GM21515 (cell line): ENCODE measurements around the gene DUSP5.

ENCODE experiments used
- ATAC-seq: cut with Tn5 transposase; IDR thresholded peaks from one replicate; pipeline ENCODE4 v1.9.1; 2021; ENCODE audit not compliant: unreplicated experiment

The DUSP5 gene

GRCh38 chr10:110540031-110540430 lies 42.3 kb downstream of the DUSP5 start:
- no peak for ATAC-seq

DNA sequence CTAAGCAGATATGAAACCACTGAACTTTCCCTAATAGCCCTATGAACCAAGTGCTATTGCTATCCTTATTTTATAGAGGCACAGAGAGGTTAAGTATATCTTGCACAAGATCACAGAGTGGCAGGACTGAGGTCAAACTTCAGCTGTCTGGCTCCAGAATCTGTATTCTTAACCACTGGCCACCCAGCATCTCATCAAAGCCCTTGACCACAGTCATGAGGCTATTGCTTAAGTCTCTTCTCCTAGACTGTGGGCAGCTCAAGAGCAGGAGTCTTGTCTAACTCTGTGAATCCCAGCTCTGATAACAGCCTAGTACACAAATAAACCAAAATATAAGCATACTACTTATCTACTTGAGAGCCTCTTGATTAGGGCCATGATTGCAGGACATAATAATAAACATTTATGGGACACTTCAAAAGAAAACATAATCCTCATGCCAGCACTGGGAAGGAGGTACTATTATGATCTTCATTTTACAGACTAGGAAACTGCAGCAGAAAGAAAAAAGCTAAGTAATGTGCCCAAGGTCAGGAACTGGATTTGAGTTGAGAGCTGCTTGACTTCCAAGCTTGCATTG lies 47.3 kb downstream of the DUSP5 start:
- no peak for ATAC-seq

GRCh38 chr10:110546077-110546476 lies 48.4 kb downstream of the DUSP5 start:
- no peak for ATAC-seq

DNA sequence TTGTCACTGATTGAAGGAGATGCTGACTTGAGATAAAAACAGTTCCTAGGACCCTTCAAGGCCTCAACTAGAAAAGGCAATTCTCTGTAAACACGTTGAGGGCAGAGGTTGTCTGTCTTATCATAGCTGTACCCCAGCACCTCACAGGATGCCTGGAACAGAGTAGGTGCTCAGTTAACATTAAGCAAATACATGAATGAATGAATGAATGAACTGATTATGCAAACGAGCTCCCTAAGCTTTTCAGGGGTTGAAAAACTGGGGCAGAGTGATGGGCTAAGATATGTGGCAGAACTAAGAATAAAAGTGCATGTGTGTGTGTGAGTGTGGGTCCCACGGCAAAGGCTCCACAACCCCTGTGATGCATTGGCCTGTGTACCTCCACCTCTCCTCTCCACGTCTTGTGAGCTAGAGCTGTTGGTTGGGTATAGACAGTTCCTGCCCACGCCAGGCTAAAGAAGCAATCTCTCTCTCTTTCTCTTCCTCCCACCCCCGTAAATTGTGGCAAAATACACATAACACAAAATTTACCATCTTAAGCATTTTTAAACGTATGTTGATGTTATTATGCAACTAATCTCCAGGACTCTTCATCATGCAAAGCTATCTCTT lies 48.9 kb downstream of the DUSP5 start:
- ATAC-seq = no peak

GRCh38 chr10:110547139-110547761 lies 49.5 kb downstream of the DUSP5 start:
- ATAC-seq = no peak

DNA sequence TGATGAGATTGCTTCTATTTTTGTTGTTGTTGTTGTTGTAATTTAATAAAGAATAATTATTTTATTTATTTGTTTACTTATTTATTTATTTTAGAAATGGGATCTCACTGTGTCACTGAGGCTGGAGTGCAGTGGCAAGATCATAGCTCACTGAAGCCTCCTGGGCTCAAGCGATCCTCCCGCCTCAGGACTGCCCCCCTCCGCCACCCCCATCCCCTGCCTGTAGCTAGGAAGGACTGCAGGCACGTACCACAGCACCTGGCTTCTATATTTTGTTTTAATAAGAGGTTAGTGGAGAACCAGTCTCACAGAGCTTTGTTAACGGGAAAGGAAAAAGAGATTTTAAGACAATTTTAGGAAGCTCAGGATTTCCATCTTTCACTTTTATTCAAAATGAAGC lies 50.3 kb downstream of the DUSP5 start:
- no peak for ATAC-seq

- no peak for ATAC-seq
Observed at GRCh38 chr10:110549211-110549610, 51.5 kb downstream of the DUSP5 start.

GRCh38 chr10:110553905-110554304 lies 56.2 kb downstream of the DUSP5 start:
- no peak for ATAC-seq

DNA sequence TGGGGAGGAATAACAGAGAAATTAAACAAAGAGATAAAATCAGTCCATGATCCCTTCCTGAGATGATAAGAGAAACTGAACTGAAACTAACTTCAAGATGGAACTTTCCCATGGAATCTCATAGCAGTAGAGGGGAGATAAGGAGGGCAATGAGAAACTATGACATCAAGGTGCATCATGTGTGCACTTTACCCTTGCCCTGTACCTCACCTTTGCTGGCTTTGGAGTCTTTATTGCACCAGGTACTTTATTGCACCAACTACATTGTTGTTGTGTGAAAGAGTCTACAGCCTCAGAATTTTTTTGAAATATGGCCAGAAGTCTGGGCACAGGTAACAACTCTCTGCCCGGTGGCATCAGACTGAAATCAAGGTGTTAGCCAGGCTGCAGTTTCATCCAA lies 58.6 kb downstream of the DUSP5 start:
- ATAC-seq = no peak

GRCh38 chr10:110556969-110557601 lies 59.4 kb downstream of the DUSP5 start:
- peak; percentile 85 for ATAC-seq

DNA sequence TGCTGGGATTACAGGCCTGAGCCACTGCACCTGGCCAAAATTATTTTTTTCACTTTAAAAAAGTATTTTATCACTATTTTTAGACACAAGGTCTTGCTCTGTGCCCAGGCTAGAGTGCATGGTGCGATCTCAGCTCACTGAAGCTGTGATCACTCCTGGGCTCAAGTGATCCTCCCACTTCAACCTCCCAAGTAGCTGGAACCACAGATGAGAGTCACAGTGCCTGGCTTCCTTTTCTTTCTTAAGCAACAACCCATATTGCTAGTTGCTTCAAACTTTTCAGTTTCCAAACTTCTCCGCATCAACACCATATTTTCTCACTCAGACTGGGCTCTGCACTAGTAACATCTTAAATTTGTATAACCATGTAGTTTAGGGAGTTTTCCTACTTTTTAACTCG lies 60.3 kb downstream of the DUSP5 start:
- ATAC-seq = no peak

- ATAC-seq = no peak
Observed at GRCh38 chr10:110560012-110560411, 62.3 kb downstream of the DUSP5 start.
